MG63 (cell line): ENCODE data around the gene GBX1. TPM values are rescaled to one million over a fixed set of nuclear protein-coding genes. Genes with fewer than 3 reads are reported as not detected.

ENCODE experiments used
- DNase-seq: peaks from one replicate; pipeline ENCODE4 v3.0.0-alpha.2; 2020
- H3K27me3 ChIP-seq: fragments of 250-450 bp; sonication (Bioruptor Pico); 2 replicates; pipeline ENCODE4 v1.5.1; 2020; ENCODE audit warnings: mild to moderate bottlenecking, moderate library complexity
- H3K36me3 ChIP-seq: fragments of 250-450 bp; sonication (Bioruptor Pico); 2 replicates; pipeline ENCODE4 v1.5.1; 2020; ENCODE audit warnings: mild to moderate bottlenecking, moderate library complexity
- H3K4me3 ChIP-seq: fragments of 250-450 bp; sonication (Bioruptor Pico); 2 replicates; pipeline ENCODE4 v1.5.1; 2020; ENCODE audit warnings: mild to moderate bottlenecking, moderate library complexity
- H3K9me3 ChIP-seq: fragments of 250-450 bp; sonication (Bioruptor Pico); 2 replicates; pipeline ENCODE4 v1.5.1; 2020; ENCODE audit warnings: mild to moderate bottlenecking, moderate library complexity
- total RNA-seq: library from RNA; depleted of rRNA; stranded (reverse); fragments of >200 nt; shearing (Covaris generic); gene quantifications from 2 replicates; pipeline ENCODE4 v1.2.3, GENCODE V29; 2014; ENCODE audit warnings: low replicate concordance

GBX1 gene
- total RNA-seq, 1 experiment from 2014 or later, result not detected

GRCh38 chr7:151137791-151138152 is 29.7 kb downstream of the GBX1 start:
- Histone ChIP-seq H3K36me3 (peaks cover 5% of the 10 kb centered on the region; the same call in 1 of the 2 replicates), H3K9me3 (no peaks in the 10 kb centered on the region), H3K27me3 (no peaks in the 10 kb centered on the region), H3K4me3 (no peak overlapping the region)
- no peak for DNase-seq

GRCh38 chr7:151137076-151137675 is 30.3 kb downstream of the GBX1 start:
- DNase-seq, result no peak
- Histone ChIP-seq H3K9me3 (no peaks in the 10 kb centered on the region), H3K27me3 (no peaks in the 10 kb centered on the region), H3K4me3 (no peak overlapping the region), H3K36me3 (peaks cover 5% of the 10 kb centered on the region; the same call in 1 of the 2 replicates)

GRCh38 chr7:151135866-151136843 is 31.3 kb downstream of the GBX1 start:
- Histone ChIP-seq H3K27me3 (no peaks in the 10 kb centered on the region), H3K9me3 (no peaks in the 10 kb centered on the region), H3K36me3 (peaks cover 5% of the 10 kb centered on the region; the same call in 1 of the 2 replicates), H3K4me3 (no peak overlapping the region)
- DNase-seq, result no peak

GRCh38 chr7:151135525-151135845 is 32.0 kb downstream of the GBX1 start:
- Histone ChIP-seq H3K27me3 (no peaks in the 10 kb centered on the region), H3K36me3 (peaks cover 5% of the 10 kb centered on the region; the same call in 1 of the 2 replicates), H3K9me3 (no peaks in the 10 kb centered on the region), H3K4me3 (no peak overlapping the region)
- DNase-seq, result no peak

- DNase-seq, result no peak
- no peaks in the 10 kb centered on the region for H3K27me3 ChIP-seq
- peaks cover 2% of the 10 kb centered on the region; the same call in 1 of the 2 replicates for H3K36me3 ChIP-seq
- H3K9me3 ChIP-seq, result no peaks in the 10 kb centered on the region
- no peak overlapping the region for H3K4me3 ChIP-seq
Observed at GRCh38 chr7:151134743-151135524, 32.6 kb downstream of the GBX1 start.

- peaks cover 2% of the 10 kb centered on the region for H3K36me3 ChIP-seq
- H3K4me3 ChIP-seq, result no peak overlapping the region
- no peaks in the 10 kb centered on the region for H3K27me3 ChIP-seq
- no peak for DNase-seq
- no peaks in the 10 kb centered on the region for H3K9me3 ChIP-seq
Observed at GRCh38 chr7:151133986-151134742, 33.3 kb downstream of the GBX1 start.

- peaks cover 2% of the 10 kb centered on the region for H3K36me3 ChIP-seq
Observed at GRCh38 chr7:151133266-151133985, 34.1 kb downstream of the GBX1 start.

GRCh38 chr7:151132461-151133205 is 34.9 kb downstream of the GBX1 start:
- no peak for DNase-seq
- no peaks in the 10 kb centered on the region for H3K9me3 ChIP-seq
- H3K36me3 ChIP-seq, result peaks cover 2% of the 10 kb centered on the region
- no peaks in the 10 kb centered on the region for H3K27me3 ChIP-seq
- H3K4me3 ChIP-seq, result no peak overlapping the region

More at GRCh38 chr7:151133266-151133985, 34.1 kb downstream of the GBX1 start:
- DNase-seq, result no peak
- Histone ChIP-seq H3K27me3 (no peaks in the 10 kb centered on the region), H3K9me3 (no peaks in the 10 kb centered on the region), H3K4me3 (no peak overlapping the region)

- no peaks in the 10 kb centered on the region for H3K9me3 ChIP-seq
- peaks cover 2% of the 10 kb centered on the region for H3K36me3 ChIP-seq
- no peak overlapping the region for H3K4me3 ChIP-seq
- no peaks in the 10 kb centered on the region for H3K27me3 ChIP-seq
- no peak for DNase-seq
Observed at GRCh38 chr7:151131592-151132293, 35.8 kb downstream of the GBX1 start.

GRCh38 chr7:151131224-151131591 is 36.3 kb downstream of the GBX1 start:
- DNase-seq, result no peak
- Histone ChIP-seq H3K36me3 (peaks cover 2% of the 10 kb centered on the region), H3K4me3 (no peak overlapping the region)

GRCh38 chr7:151130741-151131157 is 36.7 kb downstream of the GBX1 start:
- Histone ChIP-seq H3K9me3 (no peaks in the 10 kb centered on the region), H3K27me3 (no peaks in the 10 kb centered on the region), H3K36me3 (peaks cover 2% of the 10 kb centered on the region), H3K4me3 (no peak overlapping the region)
- no peak for DNase-seq

More at GRCh38 chr7:151131224-151131591, 36.3 kb downstream of the GBX1 start:
- Histone ChIP-seq H3K27me3 (no peaks in the 10 kb centered on the region), H3K9me3 (no peaks in the 10 kb centered on the region)

GRCh38 chr7:151129960-151130591 is 37.4 kb downstream of the GBX1 start:
- H3K36me3 ChIP-seq, result peaks cover under 1% of the 10 kb centered on the region
- no peak for DNase-seq

GRCh38 chr7:151129117-151129959 is 38.2 kb downstream of the GBX1 start:
- no peaks in the 10 kb centered on the region for H3K9me3 ChIP-seq
- H3K4me3 ChIP-seq, result no peak overlapping the region
- no peak for DNase-seq
- H3K27me3 ChIP-seq, result no peaks in the 10 kb centered on the region
- H3K36me3 ChIP-seq, result peaks cover 4% of the 10 kb centered on the region; the same call in 1 of the 2 replicates

More at GRCh38 chr7:151129960-151130591, 37.4 kb downstream of the GBX1 start:
- H3K9me3 ChIP-seq, result no peaks in the 10 kb centered on the region
- H3K4me3 ChIP-seq, result no peak overlapping the region
- no peaks in the 10 kb centered on the region for H3K27me3 ChIP-seq
